GM18499 (cell line): Measurements from ENCODE around the gene S100G.

Experiments
- ATAC-seq: cut with Tn5 transposase; IDR thresholded peaks from one replicate; pipeline ENCODE4 v1.9.1; 2021; ENCODE audit warnings: moderate number of reproducible peaks; ENCODE audit not compliant: insufficient read depth, unreplicated experiment

Gene S100G

GRCh38 chrX:16702700-16703599 is 53.0 kb downstream of the S100G start:
- ATAC-seq = no peak
